ENCODE results near the gene QTRT2.

QTRT2 gene

GRCh38 chr3:114056130-114057010 lies at the start of gene QTRT2, which contains the start of gene CCDC191:
TSS of gene QTRT2 (plus strand) at chr3:114056737. CDS start at chr3:114065258, 8,521 bp downstream.
TSS of gene CCDC191 (minus strand) at chr3:114056526. CDS start at chr3:114056466, 60 bp downstream.
- peak; percentile 82 for DNase-seq (ENCODE audit: insufficient read length, low spot score)
- FAIRE-seq, result peak; percentile 99

GRCh38 chr3:114011059-114011797 lies 45.3 kb upstream of the QTRT2 start:
- no peak for TF ChIP-seq POLR2A (IDR thresholded peaks at IDR 0.05; ENCODE audit: low read depth, low read length)
- no peak for DNase-seq (ENCODE audit: insufficient read length, low spot score)
- peak; percentile 30 for FAIRE-seq

More at GRCh38 chr3:114056130-114057010, at the start of gene QTRT2, which contains the start of gene CCDC191:
- 0 out of 2 replicates have a peak, but pooled peaks have one; percentile 33 for TF ChIP-seq POLR2A (IDR thresholded peaks at IDR 0.05; ENCODE audit: low read depth, low read length)

- TF ChIP-seq POLR2A (IDR thresholded peaks at IDR 0.05; ENCODE audit: low read depth, low read length), result no peak
- DNase-seq (ENCODE audit: insufficient read length, low spot score) (no peak), FAIRE-seq (no peak)
These were observed 42.3 kb upstream of the QTRT2 start for GRCh38 chr3:114014211-114014610.

GRCh38 chr3:114019486-114019885 lies 37.1 kb upstream of the QTRT2 start:
- TF ChIP-seq POLR2A (IDR thresholded peaks at IDR 0.05; ENCODE audit: low read depth, low read length), result no peak
- DNase-seq (ENCODE audit: insufficient read length, low spot score) (no peak), FAIRE-seq (no peak)

- FAIRE-seq (no peak), DNase-seq (ENCODE audit: insufficient read length, low spot score) (no peak)
- TF ChIP-seq POLR2A (IDR thresholded peaks at IDR 0.05; ENCODE audit: low read depth, low read length), result no peak
These were observed 35.6 kb upstream of the QTRT2 start for GRCh38 chr3:114020907-114021306.

- no peak for DNase-seq (ENCODE audit: insufficient read length, low spot score)
- no peak for FAIRE-seq
- no peak for TF ChIP-seq POLR2A (IDR thresholded peaks at IDR 0.05; ENCODE audit: low read depth, low read length)
These were observed 34.3 kb upstream of the QTRT2 start for GRCh38 chr3:114022145-114022802.

- no peak for TF ChIP-seq POLR2A (IDR thresholded peaks at IDR 0.05; ENCODE audit: low read depth, low read length)
- no peak for FAIRE-seq
- DNase-seq (ENCODE audit: insufficient read length, low spot score), result no peak
These were observed 31.1 kb upstream of the QTRT2 start for GRCh38 chr3:114025451-114025850.

- no peak for FAIRE-seq
- DNase-seq (ENCODE audit: insufficient read length, low spot score), result no peak
- no peak for TF ChIP-seq POLR2A (IDR thresholded peaks at IDR 0.05; ENCODE audit: low read depth, low read length)
These were observed 30.2 kb upstream of the QTRT2 start for GRCh38 chr3:114026331-114026730.

- FAIRE-seq (no peak), DNase-seq (ENCODE audit: insufficient read length, low spot score) (no peak)
- no peak for TF ChIP-seq POLR2A (IDR thresholded peaks at IDR 0.05; ENCODE audit: low read depth, low read length)
These were observed 22.8 kb upstream of the QTRT2 start for GRCh38 chr3:114033721-114034120.

- DNase-seq (ENCODE audit: insufficient read length, low spot score) (no peak), FAIRE-seq (no peak)
- TF ChIP-seq POLR2A (IDR thresholded peaks at IDR 0.05; ENCODE audit: low read depth, low read length), result no peak
These were observed 22.3 kb upstream of the QTRT2 start for GRCh38 chr3:114034211-114034610.

GRCh38 chr3:114034787-114035545 lies 21.6 kb upstream of the QTRT2 start:
- no peak for FAIRE-seq

GRCh38 chr3:114035896-114036295 lies 20.6 kb upstream of the QTRT2 start:
- FAIRE-seq (no peak), DNase-seq (ENCODE audit: insufficient read length, low spot score) (no peak)
- TF ChIP-seq POLR2A (IDR thresholded peaks at IDR 0.05; ENCODE audit: low read depth, low read length), result no peak

More at GRCh38 chr3:114034787-114035545, 21.6 kb upstream of the QTRT2 start:
- no peak for TF ChIP-seq POLR2A (IDR thresholded peaks at IDR 0.05; ENCODE audit: low read depth, low read length)
- DNase-seq (ENCODE audit: insufficient read length, low spot score), result no peak

GRCh38 chr3:114043205-114043604 lies 13.3 kb upstream of the QTRT2 start:
- TF ChIP-seq POLR2A (IDR thresholded peaks at IDR 0.05; ENCODE audit: low read depth, low read length), result no peak
- no peak for FAIRE-seq
- no peak for DNase-seq (ENCODE audit: insufficient read length, low spot score)

Data from H54 (cell line).